ENCODE results near the gene DUSP15. TPM values are rescaled to one million over a fixed set of nuclear protein-coding genes. Genes with fewer than 3 reads are reported as not detected.
"Not testable (repeated sequence)": the region's sequence is repeated elsewhere in the genome, so short reads cannot be mapped to it uniquely, and the experiment has no call there.

Gene DUSP15
- polyA plus RNA-seq, 4 donors = 1.4 to 10.2 (median 2.9) TPM; not detected in 1

GRCh38 chr20:31828016-31828415 lies 42.3 kb downstream of the DUSP15 start:
- 85 to 96% (median 92%) methylated on average over 11 of the region's 11 CpGs for WGBS, 3 donors
- H3K27me3 ChIP-seq (ENCODE audit: control insufficient read depth in 3 of 3, insufficient read depth in 3 of 3, low read length in 3 of 3); H3K9me3 ChIP-seq (ENCODE audit: control insufficient read depth in 2 of 2, insufficient read depth in 1 of 2, low read depth in 1 of 2, low read length in 1 of 2); H3K27ac ChIP-seq (ENCODE audit: low read depth in 1 of 3, low read length in 2 of 3); FAIRE-seq; H3K4me3 ChIP-seq (ENCODE audit: low read depth in 1 of 3, low read length in 3 of 3); H3K4me1 ChIP-seq (ENCODE audit: control insufficient read depth in 3 of 3, insufficient read depth in 2 of 3, low read depth in 1 of 3, low read length in 2 of 3); DNase-seq; H3K36me3 ChIP-seq (ENCODE audit: control insufficient read depth in 3 of 3, insufficient read depth in 2 of 3, low read depth in 1 of 3, low read length in 3 of 3): not testable (repeated sequence)

GRCh38 chr20:31827059-31827458 lies 43.3 kb downstream of the DUSP15 start:
- 40 to 81% (median 62%) methylated on average over 2 of the region's 2 CpGs for WGBS, 3 donors
- Histone ChIP-seq H3K4me3 (ENCODE audit: low read depth in 1 of 3, low read length in 3 of 3) (no peak overlapping the region), H3K27ac (ENCODE audit: low read depth in 1 of 3, low read length in 2 of 3) (no peak overlapping the region), H3K9me3 (ENCODE audit: control insufficient read depth in 2 of 2, insufficient read depth in 1 of 2, low read depth in 1 of 2, low read length in 1 of 2) (no peaks in the 10 kb centered on the region), H3K36me3 (ENCODE audit: control insufficient read depth in 3 of 3, insufficient read depth in 2 of 3, low read depth in 1 of 3, low read length in 3 of 3) (no peaks in the 10 kb centered on the region), H3K27me3 (ENCODE audit: control insufficient read depth in 3 of 3, insufficient read depth in 3 of 3, low read length in 3 of 3) (peaks cover 0 to 3% (median 0%) of the 10 kb centered on the region in 3 donors), H3K4me1 (ENCODE audit: control insufficient read depth in 3 of 3, insufficient read depth in 2 of 3, low read depth in 1 of 3, low read length in 2 of 3) (peaks cover 0 to 3% (median 0%) of the 10 kb centered on the region in 3 donors)
- FAIRE-seq = no peak
- no peak for DNase-seq

GRCh38 chr20:31826074-31826473 lies 44.3 kb downstream of the DUSP15 start:
- 77 to 90% (median 84%) methylated on average over 5 of the region's 5 CpGs for WGBS, 3 donors
- H3K27me3 ChIP-seq (ENCODE audit: control insufficient read depth in 3 of 3, insufficient read depth in 3 of 3, low read length in 3 of 3) = peaks cover 0 to 3% (median 0%) of the 10 kb centered on the region in 3 donors
- no peak overlapping the region for H3K4me3 ChIP-seq (ENCODE audit: low read depth in 1 of 3, low read length in 3 of 3)
- H3K27ac ChIP-seq (ENCODE audit: low read depth in 1 of 3, low read length in 2 of 3) = no peak overlapping the region
- H3K36me3 ChIP-seq (ENCODE audit: control insufficient read depth in 3 of 3, insufficient read depth in 2 of 3, low read depth in 1 of 3, low read length in 3 of 3) = no peaks in the 10 kb centered on the region
- no peak for DNase-seq
- peaks cover 0 to 3% (median 0%) of the 10 kb centered on the region in 3 donors for H3K4me1 ChIP-seq (ENCODE audit: control insufficient read depth in 3 of 3, insufficient read depth in 2 of 3, low read depth in 1 of 3, low read length in 2 of 3)
- FAIRE-seq = no peak
- H3K9me3 ChIP-seq (ENCODE audit: control insufficient read depth in 2 of 2, insufficient read depth in 1 of 2, low read depth in 1 of 2, low read length in 1 of 2) = no peaks in the 10 kb centered on the region

GRCh38 chr20:31824554-31825313 lies 45.6 kb downstream of the DUSP15 start:
- Histone ChIP-seq H3K9me3 (ENCODE audit: control insufficient read depth in 2 of 2, insufficient read depth in 1 of 2, low read depth in 1 of 2, low read length in 1 of 2) (no peaks in the 10 kb centered on the region), H3K27ac (ENCODE audit: low read depth in 1 of 3, low read length in 2 of 3) (no peak overlapping the region), H3K27me3 (ENCODE audit: control insufficient read depth in 3 of 3, insufficient read depth in 3 of 3, low read length in 3 of 3) (peaks cover 0 to 3% (median 0%) of the 10 kb centered on the region in 3 donors), H3K36me3 (ENCODE audit: control insufficient read depth in 3 of 3, insufficient read depth in 2 of 3, low read depth in 1 of 3, low read length in 3 of 3) (no peaks in the 10 kb centered on the region), H3K4me1 (ENCODE audit: control insufficient read depth in 3 of 3, insufficient read depth in 2 of 3, low read depth in 1 of 3, low read length in 2 of 3) (peaks cover 0 to 3% (median 0%) of the 10 kb centered on the region in 3 donors), H3K4me3 (ENCODE audit: low read depth in 1 of 3, low read length in 3 of 3) (no peak overlapping the region)
- no peak for DNase-seq
- 71 to 76% (median 71%) methylated on average over 14 of the region's 14 CpGs for WGBS, 3 donors
- FAIRE-seq = no peak

- Histone ChIP-seq H3K4me3 (ENCODE audit: low read depth in 1 of 3, low read length in 3 of 3) (no peak overlapping the region), H3K4me1 (ENCODE audit: control insufficient read depth in 3 of 3, insufficient read depth in 2 of 3, low read depth in 1 of 3, low read length in 2 of 3) (peaks cover 0 to 3% (median 0%) of the 10 kb centered on the region in 3 donors), H3K9me3 (ENCODE audit: control insufficient read depth in 2 of 2, insufficient read depth in 1 of 2, low read depth in 1 of 2, low read length in 1 of 2) (no peaks in the 10 kb centered on the region), H3K27me3 (ENCODE audit: control insufficient read depth in 3 of 3, insufficient read depth in 3 of 3, low read length in 3 of 3) (peaks cover 0 to 3% (median 0%) of the 10 kb centered on the region in 3 donors), H3K36me3 (ENCODE audit: control insufficient read depth in 3 of 3, insufficient read depth in 2 of 3, low read depth in 1 of 3, low read length in 3 of 3) (no peaks in the 10 kb centered on the region), H3K27ac (ENCODE audit: low read depth in 1 of 3, low read length in 2 of 3) (no peak overlapping the region)
- 85 to 90% (median 86%) methylated on average over 4 of the region's 4 CpGs for WGBS, 3 donors
- no peak for DNase-seq
- FAIRE-seq = no peak
Observed at GRCh38 chr20:31824125-31824485, 46.2 kb downstream of the DUSP15 start.

GRCh38 chr20:31823360-31824124 lies 46.8 kb downstream of the DUSP15 start:
- 72 to 79% (median 72%) methylated on average over 14 of the region's 14 CpGs for WGBS, 3 donors

GRCh38 chr20:31822421-31823330 lies 47.7 kb downstream of the DUSP15 start:
- Histone ChIP-seq H3K4me3 (ENCODE audit: low read depth in 1 of 3, low read length in 3 of 3) (no peak overlapping the region), H3K9me3 (ENCODE audit: control insufficient read depth in 2 of 2, insufficient read depth in 1 of 2, low read depth in 1 of 2, low read length in 1 of 2) (no peaks in the 10 kb centered on the region), H3K27me3 (ENCODE audit: control insufficient read depth in 3 of 3, insufficient read depth in 3 of 3, low read length in 3 of 3) (peaks cover 0 to 3% (median 0%) of the 10 kb centered on the region in 3 donors), H3K36me3 (ENCODE audit: control insufficient read depth in 3 of 3, insufficient read depth in 2 of 3, low read depth in 1 of 3, low read length in 3 of 3) (no peaks in the 10 kb centered on the region), H3K27ac (ENCODE audit: low read depth in 1 of 3, low read length in 2 of 3) (no peak overlapping the region), H3K4me1 (ENCODE audit: control insufficient read depth in 3 of 3, insufficient read depth in 2 of 3, low read depth in 1 of 3, low read length in 2 of 3) (peaks cover 0 to 3% (median 0%) of the 10 kb centered on the region in 3 donors)
- peak; percentile 50 to 73 for DNase-seq
- WGBS, 3 donors = 2 to 6% (median 5%) methylated on average over 24 to 29 of the region's 29 CpGs
- no peak for FAIRE-seq

More at GRCh38 chr20:31823360-31824124, 46.8 kb downstream of the DUSP15 start:
- Histone ChIP-seq H3K4me1 (ENCODE audit: control insufficient read depth in 3 of 3, insufficient read depth in 2 of 3, low read depth in 1 of 3, low read length in 2 of 3) (peaks cover 0 to 3% (median 0%) of the 10 kb centered on the region in 3 donors), H3K27me3 (ENCODE audit: control insufficient read depth in 3 of 3, insufficient read depth in 3 of 3, low read length in 3 of 3) (peaks cover 0 to 3% (median 0%) of the 10 kb centered on the region in 3 donors), H3K4me3 (ENCODE audit: low read depth in 1 of 3, low read length in 3 of 3) (no peak overlapping the region), H3K36me3 (ENCODE audit: control insufficient read depth in 3 of 3, insufficient read depth in 2 of 3, low read depth in 1 of 3, low read length in 3 of 3) (no peaks in the 10 kb centered on the region), H3K27ac (ENCODE audit: low read depth in 1 of 3, low read length in 2 of 3) (no peak overlapping the region), H3K9me3 (ENCODE audit: control insufficient read depth in 2 of 2, insufficient read depth in 1 of 2, low read depth in 1 of 2, low read length in 1 of 2) (no peaks in the 10 kb centered on the region)
- FAIRE-seq (no peak), DNase-seq (no peak)

- 38 to 64% (median 53%) methylated on average over 5 of the region's 5 CpGs for WGBS, 3 donors
- H3K4me3 ChIP-seq (ENCODE audit: low read depth in 1 of 3, low read length in 3 of 3) = no peak overlapping the region
- no peak overlapping the region for H3K27ac ChIP-seq (ENCODE audit: low read depth in 1 of 3, low read length in 2 of 3)
- FAIRE-seq (no peak), DNase-seq (no peak)
- no peaks in the 10 kb centered on the region for H3K9me3 ChIP-seq (ENCODE audit: control insufficient read depth in 2 of 2, insufficient read depth in 1 of 2, low read depth in 1 of 2, low read length in 1 of 2)
- peaks cover 0 to 3% (median 0%) of the 10 kb centered on the region in 3 donors for H3K27me3 ChIP-seq (ENCODE audit: control insufficient read depth in 3 of 3, insufficient read depth in 3 of 3, low read length in 3 of 3)
- H3K36me3 ChIP-seq (ENCODE audit: control insufficient read depth in 3 of 3, insufficient read depth in 2 of 3, low read depth in 1 of 3, low read length in 3 of 3) = no peaks in the 10 kb centered on the region
- peaks cover 0 to 3% (median 0%) of the 10 kb centered on the region in 3 donors for H3K4me1 ChIP-seq (ENCODE audit: control insufficient read depth in 3 of 3, insufficient read depth in 2 of 3, low read depth in 1 of 3, low read length in 2 of 3)
Observed at GRCh38 chr20:31821427-31821826, 48.9 kb downstream of the DUSP15 start.
